WTC11 (cell line): ENCODE results near the gene MMAB. TPM values are rescaled to one million over a fixed set of nuclear protein-coding genes. Genes with fewer than 3 reads are reported as not detected.

ENCODE experiments used
- ATAC-seq: fragments of 200-7000 bp; cut with Tn5 transposase; 2 replicates; pipeline ENCODE4 v1.10.0; 2021; ENCODE audit warnings: mild to moderate bottlenecking, moderate library complexity
- CTCF ChIA-PET: fragments of 300-600 bp; sonication (Branson Sonifier 250); formaldehyde crosslinking; loops from one replicate; lab custom pipeline; 2021; ENCODE audit warnings: antibody characterized with exemption; lab: Charles Lee
- POLR2A ChIA-PET: fragments of 350-600 bp; sonication (Branson Sonifier 250); formaldehyde crosslinking; loops from one replicate; lab custom pipeline; 2021; ENCODE audit warnings: antibody characterized with exemption; lab: Charles Lee
- DNase-seq: peaks from one replicate; pipeline ENCODE4 v3.0.0; 2021; ENCODE audit warnings: low spot score
- H3K27ac Mint-ChIP-seq: 2 replicates; pipeline ENCODE4 v1.8.0; 2021; ENCODE audit warnings: mixed read lengths
- H3K27me3 Mint-ChIP-seq: 2 replicates; pipeline ENCODE4 v1.8.0; 2021; ENCODE audit warnings: low read depth, mild to moderate bottlenecking, moderate library complexity, mixed read lengths
- H3K36me3 Mint-ChIP-seq: 2 replicates; pipeline ENCODE4 v1.8.0; 2021; ENCODE audit warnings: mixed read lengths
- H3K4me1 Mint-ChIP-seq: 2 replicates; pipeline ENCODE4 v1.8.0; 2022; ENCODE audit warnings: mixed read lengths
- H3K4me3 Mint-ChIP-seq: 2 replicates; pipeline ENCODE4 v1.8.0; 2021; ENCODE audit warnings: mild to moderate bottlenecking, moderate library complexity, mixed read lengths
- H3K9me3 Mint-ChIP-seq: 2 replicates; pipeline ENCODE4 v1.8.0; 2021; ENCODE audit warnings: mixed read lengths
- ATF1 ChIP-seq: sonication (generic); formaldehyde crosslinking; IDR thresholded peaks from 2 replicates; pipeline ENCODE4 v1.8.1; 2023; ENCODE audit warnings: mild to moderate bottlenecking, moderate library complexity, missing genetic modification reagents
- ATF6 ChIP-seq: sonication (generic); formaldehyde crosslinking; IDR thresholded peaks from 2 replicates; pipeline ENCODE4 v1.8.1; 2023; ENCODE audit warnings: mild to moderate bottlenecking, missing genetic modification reagents
- FOXK1 ChIP-seq: sonication (generic); formaldehyde crosslinking; IDR thresholded peaks from 2 replicates; pipeline ENCODE4 v1.8.0; 2022; ENCODE audit warnings: mild to moderate bottlenecking, moderate library complexity, missing genetic modification reagents
- IRF1 ChIP-seq: sonication (generic); formaldehyde crosslinking; IDR thresholded peaks from 2 replicates; pipeline ENCODE4 v1.8.0; 2023; ENCODE audit warnings: missing genetic modification reagents
- MAX ChIP-seq: sonication (generic); formaldehyde crosslinking; IDR thresholded peaks from 2 replicates; pipeline ENCODE4 v1.8.0; 2022; ENCODE audit warnings: mild to moderate bottlenecking, missing genetic modification reagents
- NFE2L1 ChIP-seq: sonication (generic); formaldehyde crosslinking; IDR thresholded peaks from 2 replicates; pipeline ENCODE4 v1.8.1; 2023; ENCODE audit warnings: missing genetic modification reagents
- PRDM15 ChIP-seq: sonication (generic); formaldehyde crosslinking; IDR thresholded peaks from 2 replicates; pipeline ENCODE4 v1.8.0; 2022; ENCODE audit warnings: missing genetic modification reagents
- RELA ChIP-seq: sonication (generic); formaldehyde crosslinking; IDR thresholded peaks from 2 replicates; pipeline ENCODE4 v1.8.1; 2022; ENCODE audit warnings: missing genetic modification reagents, mild to moderate bottlenecking, borderline replicate concordance
- SOX15 ChIP-seq: fragments of 250-450 bp; sonication (Bioruptor Pico); IDR thresholded peaks from 2 replicates; pipeline ENCODE4 v1.9.0; 2021; ENCODE audit warnings: mild to moderate bottlenecking
- SP1 ChIP-seq: sonication (generic); formaldehyde crosslinking; conservative IDR thresholded peaks from 2 replicates; pipeline ENCODE4 v1.8.1; 2022; ENCODE audit warnings: missing genetic modification reagents
- USF2 ChIP-seq: sonication (generic); formaldehyde crosslinking; IDR thresholded peaks from 2 replicates; pipeline ENCODE4 v1.8.1; 2023; ENCODE audit warnings: mild to moderate bottlenecking, missing genetic modification reagents, moderate library complexity
- ZMAT4 ChIP-seq: fragments of 250-450 bp; sonication (Bioruptor Pico); IDR thresholded peaks from 2 replicates; pipeline ENCODE4 v1.9.0; 2021; ENCODE audit warnings: mild to moderate bottlenecking
- ZNF281 ChIP-seq: sonication (generic); formaldehyde crosslinking; IDR thresholded peaks from 2 replicates; pipeline ENCODE4 v1.8.0; 2023; ENCODE audit warnings: mild to moderate bottlenecking, missing genetic modification reagents
- ZNF425 ChIP-seq: fragments of 250-450 bp; sonication (Bioruptor Pico); conservative IDR thresholded peaks from 2 replicates; pipeline ENCODE4 v1.9.0; 2021; ENCODE audit warnings: mild to moderate bottlenecking
- ZNF532 ChIP-seq: fragments of 250-450 bp; sonication (Bioruptor Pico); IDR thresholded peaks from 2 replicates; pipeline ENCODE4 v1.9.0; 2021; ENCODE audit warnings: mild to moderate bottlenecking, borderline replicate concordance
- total RNA-seq: library from RNA; stranded (reverse); gene quantifications from 3 replicates; pipeline ENCODE4 v1.2.3, GENCODE V29; 2021

Gene MMAB
- total RNA-seq, 1 experiment from 2014 or later = 22.0 TPM

- TF ChIP-seq RELA (CRISPR knock-in tag) (no peak), IRF1 (CRISPR knock-in tag) (no peak), PRDM15 (no peak), FOXK1 (CRISPR knock-in tag) (no peak), SP1 (no peak), ATF1 (CRISPR knock-in tag) (no peak), MAX (no peak), ZNF425 (CRISPR knock-in tag) (no peak), ZMAT4 (no peak), ZNF532 (CRISPR knock-in tag) (no peak), SOX15 (CRISPR knock-in tag) (no peak), NFE2L1 (CRISPR knock-in tag) (no peak), USF2 (CRISPR knock-in tag) (no peak), ZNF281 (no peak), ATF6 (CRISPR knock-in tag) (no peak)
- CTCF ChIA-PET = no interaction called here
- Mint-ChIP-seq H3K9me3 (peaks cover 7% of the 10 kb centered on the region; the same call in 1 of the 2 replicates), H3K27me3 (no peaks in the 10 kb centered on the region), H3K4me3 (no peak overlapping the region), H3K27ac (no peak overlapping the region; the same call in 1 of the 2 replicates), H3K36me3 (peaks cover 14% of the 10 kb centered on the region), H3K4me1 (peaks cover 3% of the 10 kb centered on the region; the same call in 1 of the 2 replicates)
- POLR2A ChIA-PET = no interaction called here
- DNase-seq (no peak), ATAC-seq (no peak)
Observed at GRCh38 chr12:109559200-109559505, 14.2 kb downstream of the MMAB start.
